ENCODE results near the gene TRAPPC12. TPM values are rescaled to one million over a fixed set of nuclear protein-coding genes. Genes with fewer than 3 reads are reported as not detected.
A peak's percentile ranks its signal among the peaks of the same experiment; 100 is the strongest.
"Not testable (repeated sequence)": the region's sequence is repeated elsewhere in the genome, so short reads cannot be mapped to it uniquely, and the experiment has no call there.

The TRAPPC12 gene
- total RNA-seq, 1 donor from 2014 or later = 91.7 TPM

DNA sequence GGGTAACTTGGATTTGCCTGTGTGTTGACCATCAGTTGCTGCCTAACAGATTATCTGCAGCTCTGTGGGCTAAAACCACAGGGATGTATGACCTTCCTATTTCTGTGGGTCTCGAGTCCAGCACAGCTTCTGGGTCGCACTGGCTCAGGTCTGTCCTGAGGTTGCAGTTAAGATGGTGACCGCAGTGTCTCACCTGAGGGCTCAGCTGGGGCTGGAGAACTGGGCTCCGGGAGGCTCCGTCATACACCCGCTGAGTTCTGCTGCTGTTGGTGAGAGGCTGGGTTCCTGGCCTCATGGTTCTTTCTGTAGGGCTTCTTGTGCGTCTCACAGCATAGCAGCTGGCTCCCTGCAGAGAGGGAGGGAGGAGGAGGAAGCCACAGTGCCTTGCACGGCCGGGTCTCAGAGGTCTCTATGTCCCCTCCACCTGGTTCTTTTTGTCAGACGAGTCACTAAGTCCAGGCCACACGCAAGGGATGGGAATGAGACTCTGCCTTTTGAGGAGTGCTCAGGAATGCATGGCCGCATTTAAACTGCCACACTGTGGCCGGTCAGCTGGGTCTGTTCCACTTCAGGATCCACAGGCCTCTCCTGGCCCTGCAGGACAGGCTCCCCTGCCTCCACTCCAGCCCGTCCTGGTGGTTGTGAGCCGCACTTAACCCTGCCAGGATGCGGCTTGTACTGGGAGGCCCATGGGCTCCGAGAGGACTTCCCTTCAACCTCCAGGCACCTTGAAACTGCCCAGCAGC is 72.6 kb downstream of the TRAPPC12 start:
- H3K9me3 Mint-ChIP-seq = no peaks in the 10 kb centered on the region
- no peaks in the 10 kb centered on the region for H3K27me3 Mint-ChIP-seq
- no peak for DNase-seq
- H3K36me3 Mint-ChIP-seq (ENCODE audit: low read depth) = peaks cover 19% of the 10 kb centered on the region
- no peaks in the 10 kb centered on the region for H3K4me1 Mint-ChIP-seq
- intact Hi-C loops (cut with micrococcal nuclease) = no loop called here
- no peak overlapping the region for H3K4me3 Mint-ChIP-seq
- H3K27ac Mint-ChIP-seq = no peak overlapping the region

DNA sequence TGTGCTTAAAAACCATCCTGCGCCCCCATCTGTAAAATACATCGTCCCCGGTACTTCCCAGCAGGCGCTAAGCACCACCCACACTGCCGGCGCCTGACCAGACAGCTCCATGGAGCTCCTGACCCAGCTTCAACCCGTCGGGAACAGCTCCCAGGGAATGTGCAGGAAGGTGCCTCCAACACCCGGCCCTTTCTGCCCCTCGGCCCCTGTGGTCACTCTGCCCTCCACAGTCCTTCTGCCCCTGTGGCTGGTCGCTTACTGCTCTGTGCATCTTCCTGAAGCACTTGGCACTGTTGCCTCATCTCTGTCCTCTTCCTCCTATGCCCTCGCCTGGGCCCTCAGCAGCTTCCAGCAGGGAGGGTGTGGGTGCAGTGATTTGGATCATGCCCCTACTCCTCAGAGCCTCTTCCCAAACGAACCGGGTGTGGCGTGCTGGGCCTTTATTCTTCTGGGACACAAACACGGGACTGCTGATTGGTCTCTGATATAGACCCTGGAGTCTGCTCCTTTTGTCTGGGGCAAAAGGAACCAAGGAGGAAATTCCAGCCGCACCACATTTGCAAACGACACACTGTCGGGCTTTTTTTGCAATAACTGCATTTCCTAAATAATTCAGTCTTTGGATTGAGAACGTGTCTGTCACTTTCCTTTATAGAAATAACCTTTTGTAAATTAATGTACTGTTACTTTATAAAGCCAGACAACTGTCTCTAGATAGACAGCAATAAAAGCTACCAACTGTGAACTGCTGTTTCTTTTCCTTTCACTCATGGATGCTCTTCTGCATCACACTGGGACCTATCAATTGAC is 73.9 kb downstream of the TRAPPC12 start:
- peaks cover 23% of the 10 kb centered on the region for H3K36me3 Mint-ChIP-seq (ENCODE audit: low read depth)
- no peaks in the 10 kb centered on the region for H3K27me3 Mint-ChIP-seq
- no peak for DNase-seq
- H3K4me1 Mint-ChIP-seq = no peaks in the 10 kb centered on the region
- H3K27ac Mint-ChIP-seq = no peak overlapping the region
- no peak overlapping the region for H3K4me3 Mint-ChIP-seq
- intact Hi-C loops (cut with micrococcal nuclease) = no loop called here
- H3K9me3 Mint-ChIP-seq = no peaks in the 10 kb centered on the region

DNA sequence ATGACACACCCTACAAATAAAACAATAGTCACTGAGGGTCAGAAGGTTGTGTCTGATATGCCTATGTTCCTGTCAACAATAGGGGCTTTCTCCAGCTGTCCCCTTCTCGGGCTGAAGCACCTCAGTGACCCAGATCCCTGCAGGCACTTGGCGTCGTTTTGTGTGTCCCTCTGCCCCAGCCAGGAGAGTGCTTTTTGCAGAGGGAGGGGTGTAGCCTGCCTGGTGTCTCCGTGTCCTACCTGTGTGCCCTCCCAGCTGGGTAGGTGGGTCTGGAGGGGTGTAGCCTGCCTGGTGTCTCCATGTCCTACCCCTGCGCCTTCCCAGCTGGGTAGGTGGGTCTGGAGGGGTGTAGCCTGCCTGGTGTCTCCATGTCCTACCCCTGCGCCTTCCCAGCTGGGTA is 74.5 kb downstream of the TRAPPC12 start:
- H3K4me1 Mint-ChIP-seq; H3K4me3 Mint-ChIP-seq; H3K9me3 Mint-ChIP-seq; DNase-seq; H3K27me3 Mint-ChIP-seq; intact Hi-C loops (cut with micrococcal nuclease); H3K27ac Mint-ChIP-seq: not testable (repeated sequence)
- peaks cover 25% of the 10 kb centered on the region for H3K36me3 Mint-ChIP-seq (ENCODE audit: low read depth)

DNA sequence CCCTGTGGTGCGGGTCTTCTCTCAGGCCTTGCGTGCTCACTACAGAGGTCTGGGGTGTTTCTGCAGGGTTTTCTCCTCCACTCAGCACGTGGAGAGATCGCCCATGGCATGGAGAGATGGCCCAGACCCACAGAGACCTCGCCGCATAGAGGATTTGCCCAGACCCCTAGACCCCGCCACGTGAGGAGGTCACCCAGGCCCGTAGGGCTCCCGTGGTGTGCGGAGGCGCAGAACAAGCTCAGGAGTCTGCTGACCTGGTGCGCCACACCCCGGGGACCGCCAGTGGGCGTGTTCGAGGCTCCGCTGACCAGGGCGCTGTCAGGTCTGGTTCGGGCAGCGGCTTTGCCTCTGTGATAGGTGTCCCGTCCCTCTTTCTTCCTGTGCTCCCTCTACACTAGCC is 75.3 kb downstream of the TRAPPC12 start:
- intact Hi-C loops (cut with micrococcal nuclease) = no loop called here
- H3K27ac Mint-ChIP-seq = no peak overlapping the region
- no peaks in the 10 kb centered on the region for H3K9me3 Mint-ChIP-seq
- peaks cover 21% of the 10 kb centered on the region for H3K36me3 Mint-ChIP-seq (ENCODE audit: low read depth)
- H3K4me1 Mint-ChIP-seq = no peaks in the 10 kb centered on the region
- DNase-seq = no peak
- H3K27me3 Mint-ChIP-seq = no peaks in the 10 kb centered on the region
- H3K4me3 Mint-ChIP-seq = no peak overlapping the region

- H3K4me3 Mint-ChIP-seq = no peak overlapping the region
- intact Hi-C loops (cut with micrococcal nuclease) = no loop called here
- no peaks in the 10 kb centered on the region for H3K27me3 Mint-ChIP-seq
- no peaks in the 10 kb centered on the region for H3K4me1 Mint-ChIP-seq
- no peak overlapping the region for H3K27ac Mint-ChIP-seq
- peaks cover 21% of the 10 kb centered on the region for H3K36me3 Mint-ChIP-seq (ENCODE audit: low read depth)
- H3K9me3 Mint-ChIP-seq = no peaks in the 10 kb centered on the region
- DNase-seq = no peak
Measured at GRCh38 chr2:3456125-3456524, 76.6 kb downstream of the TRAPPC12 start.

GRCh38 chr2:3457524-3458395 is 78.3 kb downstream of the TRAPPC12 start:
- Mint-ChIP-seq H3K4me1 (peaks cover 4% of the 10 kb centered on the region), H3K9me3 (no peaks in the 10 kb centered on the region), H3K36me3 (ENCODE audit: low read depth) (peaks cover 21% of the 10 kb centered on the region), H3K27me3 (no peaks in the 10 kb centered on the region), H3K4me3 (no peak overlapping the region), H3K27ac (no peak overlapping the region)
- no peak for DNase-seq
- intact Hi-C loops (cut with micrococcal nuclease) = no loop called here

GRCh38 chr2:3458396-3459184 is 79.1 kb downstream of the TRAPPC12 start:
- no peak overlapping the region for H3K27ac Mint-ChIP-seq
- intact Hi-C loops (cut with micrococcal nuclease) = no loop called here
- no peak for DNase-seq
- no peak overlapping the region for H3K4me3 Mint-ChIP-seq
- H3K9me3 Mint-ChIP-seq = no peaks in the 10 kb centered on the region
- H3K4me1 Mint-ChIP-seq = peaks cover 4% of the 10 kb centered on the region
- H3K36me3 Mint-ChIP-seq (ENCODE audit: low read depth) = peaks cover 22% of the 10 kb centered on the region
- no peaks in the 10 kb centered on the region for H3K27me3 Mint-ChIP-seq

DNA sequence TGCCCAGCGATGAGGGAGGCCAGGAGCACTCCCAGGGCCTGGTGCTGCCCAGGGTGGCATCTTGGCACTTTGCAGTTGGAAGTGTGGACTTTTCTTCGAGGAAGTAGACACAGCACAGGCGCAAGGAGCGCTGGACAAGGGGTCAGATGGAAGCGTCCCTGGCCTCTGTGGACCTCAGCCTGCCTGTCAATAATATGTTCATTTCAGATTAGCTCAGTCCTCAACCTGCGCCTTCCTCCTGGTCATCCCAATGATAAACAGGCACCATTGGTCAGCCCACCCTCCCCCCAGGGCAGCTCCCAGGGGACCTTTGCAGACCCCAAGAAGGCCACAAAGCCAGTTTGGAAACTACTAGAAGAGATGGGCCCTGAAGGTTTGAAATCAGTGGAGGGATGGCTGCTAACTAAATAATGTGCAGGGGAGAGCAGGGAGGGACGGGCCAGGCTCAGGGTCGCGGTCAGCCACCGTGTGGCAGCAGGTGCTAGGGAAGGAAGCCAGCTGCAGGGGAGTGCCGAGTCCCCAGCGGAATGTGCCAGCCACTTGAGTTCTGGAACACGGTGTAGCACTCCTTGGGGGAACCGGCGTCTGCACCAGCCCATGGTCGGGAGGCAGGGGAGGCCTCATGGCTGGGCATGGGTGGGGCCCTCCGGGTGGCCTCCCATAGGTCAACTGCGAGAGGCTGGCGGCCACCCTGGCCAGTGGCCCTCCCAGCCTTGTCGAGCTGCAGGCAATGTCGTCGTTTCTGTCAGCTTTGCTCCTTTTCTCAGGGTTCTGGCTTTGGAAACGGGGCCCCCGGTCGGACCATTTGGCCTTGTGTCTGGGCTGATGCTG is 79.9 kb downstream of the TRAPPC12 start:
- Mint-ChIP-seq H3K27me3 (no peaks in the 10 kb centered on the region), H3K9me3 (no peaks in the 10 kb centered on the region), H3K27ac (no peak overlapping the region), H3K4me1 (peaks cover 4% of the 10 kb centered on the region), H3K36me3 (ENCODE audit: low read depth) (peaks cover 25% of the 10 kb centered on the region), H3K4me3 (no peak overlapping the region)
- no peak for DNase-seq
- intact Hi-C loops (cut with micrococcal nuclease) = loop anchor here (5.0 kb wide), 2 partner anchors 32 to 193 kb away; no protein-coding TSS in a partner anchor

DNA sequence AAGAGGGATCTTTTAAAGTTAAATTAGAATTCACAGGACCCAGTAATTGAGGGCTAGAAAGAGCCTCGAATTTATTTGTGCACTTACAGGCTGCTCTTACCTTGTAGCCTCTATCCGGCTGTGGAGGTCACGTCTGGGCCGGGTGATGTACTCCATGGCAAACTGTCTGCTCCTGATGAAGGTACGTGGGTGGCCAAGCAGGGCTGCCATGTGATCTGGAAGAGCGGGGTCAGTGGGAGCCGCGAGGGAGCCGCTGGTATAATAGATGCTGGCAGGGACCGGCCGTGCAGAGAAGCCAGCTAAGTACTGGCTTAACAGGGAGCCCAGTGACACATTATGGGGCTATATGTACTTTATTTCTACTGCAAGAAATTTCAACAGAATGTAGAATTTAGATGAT is 80.7 kb downstream of the TRAPPC12 start:
- Mint-ChIP-seq H3K4me1 (peaks cover 4% of the 10 kb centered on the region), H3K27ac (no peak overlapping the region), H3K36me3 (ENCODE audit: low read depth) (peaks cover 25% of the 10 kb centered on the region), H3K9me3 (no peaks in the 10 kb centered on the region), H3K4me3 (no peak overlapping the region), H3K27me3 (no peaks in the 10 kb centered on the region)
- no peak for DNase-seq
- intact Hi-C loops (cut with micrococcal nuclease) = loop anchor here (5.0 kb wide), 2 partner anchors 33 to 192 kb away; no protein-coding TSS in a partner anchor

DNA sequence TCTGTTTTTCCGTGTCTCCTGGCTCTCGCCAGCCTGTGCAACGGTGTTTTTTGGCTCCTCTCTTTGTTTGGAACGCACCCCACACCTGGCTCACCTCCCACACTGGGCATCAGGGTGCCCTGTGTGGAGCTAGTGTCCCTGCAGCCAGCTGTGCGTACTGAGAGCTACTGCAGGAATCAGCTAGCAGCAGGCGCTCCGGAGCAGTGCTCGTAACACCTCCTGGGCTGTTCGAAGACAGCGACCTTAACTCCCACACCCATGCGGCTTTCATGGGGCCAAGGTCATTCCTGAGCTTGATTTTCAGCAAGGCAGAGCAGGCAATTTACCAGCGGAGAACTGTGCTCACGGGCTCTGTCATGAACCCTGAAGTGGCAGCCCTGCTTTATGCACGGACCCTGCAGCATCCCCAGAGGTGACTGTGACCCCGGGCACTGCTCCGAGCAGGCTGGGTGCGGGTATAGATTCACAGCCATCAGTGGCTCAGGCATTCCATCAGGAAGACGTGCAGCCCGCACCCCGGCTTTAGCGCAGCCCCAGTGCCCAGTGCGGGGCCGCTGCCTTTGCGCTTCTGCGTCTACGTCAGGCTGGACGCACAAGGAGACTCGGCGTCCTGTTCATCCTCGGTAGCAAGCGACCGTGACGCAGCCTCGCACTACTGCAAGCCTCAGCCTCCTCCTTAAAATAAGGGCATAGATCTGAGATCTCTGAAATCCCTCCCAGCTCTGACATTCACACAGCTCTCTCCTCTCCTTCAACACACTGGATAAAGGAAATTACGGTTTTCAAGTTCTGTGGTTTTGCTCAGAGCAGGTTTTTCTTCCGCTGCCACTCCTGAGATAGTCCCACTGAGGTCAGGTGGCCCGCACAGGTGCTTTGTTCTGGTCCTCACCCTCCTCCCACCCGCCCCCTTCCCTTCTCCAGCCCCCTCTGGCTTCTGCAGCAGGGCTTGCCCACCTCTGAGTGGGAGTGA is 81.6 kb downstream of the TRAPPC12 start:
- H3K27ac Mint-ChIP-seq = no peak overlapping the region
- no peak overlapping the region for H3K4me3 Mint-ChIP-seq
- peaks cover 20% of the 10 kb centered on the region for H3K36me3 Mint-ChIP-seq (ENCODE audit: low read depth)
- H3K27me3 Mint-ChIP-seq = no peaks in the 10 kb centered on the region
- intact Hi-C loops (cut with micrococcal nuclease) = loop anchor here (5.0 kb wide), 2 partner anchors 34 to 191 kb away; no protein-coding TSS in a partner anchor
- H3K9me3 Mint-ChIP-seq = no peaks in the 10 kb centered on the region
- DNase-seq = no peak
- H3K4me1 Mint-ChIP-seq = peaks cover 4% of the 10 kb centered on the region

DNA sequence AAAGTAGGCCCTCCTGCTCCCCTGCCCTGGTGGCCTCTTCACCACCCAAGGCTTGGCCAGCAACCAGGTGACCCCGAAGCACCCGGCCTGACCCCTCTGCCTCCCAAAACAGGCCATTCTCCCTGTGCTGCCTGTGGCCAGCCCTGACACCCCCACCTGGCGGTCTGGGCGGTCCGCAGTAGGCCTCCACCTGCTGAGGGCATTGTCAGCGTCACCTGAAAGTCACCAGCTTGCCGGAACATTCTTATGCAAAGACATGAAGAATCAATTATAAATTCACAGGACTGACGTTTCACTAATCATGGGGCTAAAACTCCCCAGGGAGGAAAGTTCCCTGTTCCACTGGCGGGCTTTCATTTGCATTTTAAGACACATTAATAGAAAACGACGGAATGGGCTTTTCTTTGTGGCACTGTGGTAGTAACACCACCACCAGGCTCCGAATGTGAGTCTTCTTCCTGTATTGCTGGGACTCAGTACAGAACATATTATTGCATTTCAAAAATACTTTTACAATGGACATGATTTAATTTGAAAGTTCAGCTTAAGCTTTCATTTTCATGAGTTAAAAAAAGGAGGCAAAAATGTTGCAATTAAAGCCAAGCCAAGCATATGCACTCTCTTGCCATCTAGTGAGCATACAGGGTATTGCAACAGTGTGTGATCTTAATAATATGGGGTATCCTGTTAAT is 82.5 kb downstream of the TRAPPC12 start:
- Mint-ChIP-seq H3K4me3 (no peak overlapping the region), H3K9me3 (no peaks in the 10 kb centered on the region), H3K36me3 (ENCODE audit: low read depth) (peaks cover 20% of the 10 kb centered on the region), H3K4me1 (peaks cover 4% of the 10 kb centered on the region), H3K27me3 (no peaks in the 10 kb centered on the region), H3K27ac (no peak overlapping the region)
- DNase-seq = peak; percentile 84
- intact Hi-C loops (cut with micrococcal nuclease) = loop anchor here (5.0 kb wide), 2 partner anchors 35 to 190 kb away; no protein-coding TSS in a partner anchor

All from activated CD4-positive, alpha-beta T cell treated with anti-CD3 and anti-CD28 coated beads, Interleukin-2, amount 10 ng/mL, durations not matched to agents 24 days and 14 days (primary cell).